Ovary (tissue), 3 donors: ENCODE data around the gene MRPL58.

Source experiments
- CTCF ChIP-seq, 3 donors: fragments of 450-650 bp in 2 of 3; fragments of 200-600 bp in 1 of 3; IDR thresholded peaks; one replicate each; pipeline versions ENCODE4 v1.5.1 to v1.8.0; 2016 to 2022; ENCODE audit warnings: antibody characterized with exemption in 3 of 3, mild to moderate bottlenecking in 1 of 3
- EP300 ChIP-seq: sonication (generic); formaldehyde crosslinking; IDR thresholded peaks from one replicate; pipeline ENCODE4 v1.6.1; 2017; ENCODE audit warnings: antibody characterized with exemption
- POLR2A ChIP-seq: fragments of 450-650 bp; IDR thresholded peaks from one replicate; pipeline ENCODE4 v1.6.1; 2017; ENCODE audit warnings: antibody characterized with exemption, mild to moderate bottlenecking, moderate library complexity
- donor health status: DM: no; HTN: no; CAD: no.

GRCh38 chr17:75064867-75065561, 52.5 kb downstream of the MRPL58 start:
- TF ChIP-seq CTCF (IDR thresholded peaks at IDR 0.05): no peak
- TF ChIP-seq POLR2A: no peak
- no peak for TF ChIP-seq EP300
